OCI-LY7 (cell line): ENCODE results near the gene ZNF705A. TPM values are rescaled to one million over a fixed set of nuclear protein-coding genes. Genes with fewer than 3 reads are reported as not detected.
"Not testable (repeated sequence)": the region's sequence is repeated elsewhere in the genome, so short reads cannot be mapped to it uniquely, and the experiment has no call there.

Experiments
- BruUV-seq: library from RNA; stranded (reverse); fragments of 400-500 nt; replicated peaks from 2 replicates; lab custom pipeline; 2021; lab: Mats Ljungman, UMichigan
- CTCF ChIA-PET: fragments of 300-600 bp; sonication (Branson Sonifier 250); formaldehyde crosslinking; loops from one replicate; lab custom pipeline; 2022; ENCODE audit warnings: antibody characterized with exemption; ENCODE audit not compliant: unreplicated experiment; lab: Charles Lee
- POLR2A ChIA-PET: fragments of 300-600 bp; sonication (Branson Sonifier 250); formaldehyde crosslinking; loops from one replicate; lab custom pipeline; 2022; ENCODE audit warnings: antibody characterized with exemption; lab: Charles Lee
- DNase-seq: peaks from one replicate; pipeline ENCODE4 v3.0.0-alpha.2; 2015; ENCODE audit warnings: low spot score
- H2AFZ ChIP-seq: fragments of 200-600 bp; sonication (generic), shearing (Covaris generic); 2 replicates; pipeline ENCODE4 v1.6.1; 2014; ENCODE audit warnings: mild to moderate bottlenecking, antibody characterized with exemption, low read length, moderate library complexity
- H3K27ac ChIP-seq: fragments of 200-600 bp; sonication (generic); 2 replicates; pipeline ENCODE4 v1.5.1; 2014; ENCODE audit warnings: mixed run types, low read depth, mild to moderate bottlenecking, moderate library complexity, low read length, inconsistent platforms; ENCODE audit not compliant: poor library complexity, severe bottlenecking
- H3K36me3 ChIP-seq: fragments of 200-600 bp; sonication (generic); 2 replicates; pipeline ENCODE4 v1.6.1; 2014; ENCODE audit warnings: mild to moderate bottlenecking, antibody characterized with exemption, low read length, moderate library complexity, mixed read lengths; ENCODE audit not compliant: insufficient read depth
- H3K4me1 ChIP-seq: fragments of 200-600 bp; sonication (generic); 2 replicates; pipeline ENCODE4 v1.5.1; 2014; ENCODE audit warnings: mild to moderate bottlenecking, low read length; ENCODE audit not compliant: insufficient read depth, poor library complexity, severe bottlenecking
- H3K4me2 ChIP-seq: fragments of 200-600 bp; sonication (generic); 2 replicates; pipeline ENCODE4 v1.6.1; 2014; ENCODE audit warnings: mild to moderate bottlenecking, low read length
- H3K4me3 ChIP-seq: fragments of 200-600 bp; sonication (generic); 2 replicates; pipeline ENCODE4 v1.5.1; 2014; ENCODE audit warnings: mild to moderate bottlenecking, low read depth, low read length; ENCODE audit not compliant: poor library complexity, severe bottlenecking
- H3K79me2 ChIP-seq: fragments of 200-600 bp; sonication (generic); 2 replicates; pipeline ENCODE4 v1.6.1; 2016; ENCODE audit warnings: low read depth, mild to moderate bottlenecking, low read length, moderate library complexity, mixed read lengths; ENCODE audit not compliant: insufficient read depth
- H3K9me2 ChIP-seq: fragments of 200-600 bp; sonication (generic); 2 replicates; pipeline ENCODE4 v1.6.1; 2016; ENCODE audit warnings: mild to moderate bottlenecking, low read length, mixed read lengths; ENCODE audit not compliant: insufficient read depth
- H3K9me3 ChIP-seq: fragments of 200-600 bp; sonication (generic); 2 replicates; pipeline ENCODE4 v1.6.1; 2014; ENCODE audit warnings: mild to moderate bottlenecking, mixed run types, low read length, mixed read lengths
- H4K20me1 ChIP-seq: fragments of 200-600 bp; sonication (generic); 2 replicates; pipeline ENCODE4 v1.6.1; 2014; ENCODE audit warnings: mild to moderate bottlenecking, antibody characterized with exemption, low read length, moderate library complexity, mixed read lengths; ENCODE audit not compliant: insufficient read depth
- CTCF ChIP-seq: fragments of 200-600 bp; sonication (generic); conservative IDR thresholded peaks from 2 replicates; pipeline ENCODE4 v1.5.1; 2014; ENCODE audit warnings: mild to moderate bottlenecking, antibody characterized with exemption, low read length, moderate library complexity, mixed read lengths
- EZH2phosphoT487 ChIP-seq: fragments of 200-600 bp; sonication (generic); IDR thresholded peaks from 2 replicates; pipeline ENCODE4 v1.6.1; 2018; ENCODE audit warnings: low read depth, borderline replicate concordance, mild to moderate bottlenecking, mixed run types, antibody characterized with exemption, low read length, moderate library complexity, mixed read lengths
- intact Hi-C: fragments of 100-400 bp; cut with micrococcal nuclease; formaldehyde crosslinking; loops from one replicate; pipeline ENCODE4 v1.10.0; 2022; ENCODE audit not compliant: unreplicated experiment
- total RNA-seq, 2 experiments: library from RNA; depleted of rRNA in 1 of 2; stranded (reverse); fragments of >200 nt in 1 of 2; shearing (Covaris generic) in 1 of 2; gene quantifications; 2 replicates each; pipeline ENCODE4 v1.2.3, GENCODE V29; 2014 to 2022

The ZNF705A gene
- total RNA-seq, 2 experiments from 2014 or later = not detected

GRCh38 chr12:8154526-8154925 lies 2.3 kb upstream of the ZNF705A start:
- no TSS peak for BruUV-seq

GRCh38 chr12:8156416-8156815 lies 399 bp upstream of the ZNF705A start:
- DNase-seq = no peak
- Histone ChIP-seq H3K4me1 (no peaks in the 10 kb centered on the region), H3K4me2 (no peak overlapping the region), H3K27ac (no peak overlapping the region), H3K9me3 (no peaks in the 10 kb centered on the region), H3K9me2 (no peaks in the 10 kb centered on the region), H3K36me3 (no peaks in the 10 kb centered on the region), H3K79me2 (no peaks in the 10 kb centered on the region), H4K20me1 (no peaks in the 10 kb centered on the region), H2AFZ (no peak overlapping the region), H3K4me3 (no peak overlapping the region)
- intact Hi-C loops = no loop called here
- no peak for TF ChIP-seq CTCF
- TF ChIP-seq EZH2phosphoT487 = no peak
- POLR2A ChIA-PET = interaction anchor here (0.6 kb wide), 1 partner anchor 892 kb away, joined by 3 read pairs; no protein-coding TSS in a partner anchor
- CTCF ChIA-PET = no interaction called here
- no TSS peak for BruUV-seq

More at GRCh38 chr12:8154526-8154925, 2.3 kb upstream of the ZNF705A start:
- CTCF ChIA-PET = no interaction called here
- Histone ChIP-seq H3K9me3 (no peaks in the 10 kb centered on the region), H3K79me2 (no peaks in the 10 kb centered on the region), H3K4me3 (no peak overlapping the region), H4K20me1 (no peaks in the 10 kb centered on the region), H3K4me1 (no peaks in the 10 kb centered on the region), H3K27ac (no peak overlapping the region), H3K4me2 (no peak overlapping the region), H3K9me2 (no peaks in the 10 kb centered on the region), H2AFZ (no peak overlapping the region), H3K36me3 (no peaks in the 10 kb centered on the region)
- POLR2A ChIA-PET = interaction anchor here (1.1 kb wide), 1 partner anchor 72 kb away, joined by 4 read pairs; no protein-coding TSS in a partner anchor
- no peak for DNase-seq
- intact Hi-C loops = no loop called here
- TF ChIP-seq EZH2phosphoT487 = no peak
- TF ChIP-seq CTCF = no peak

GRCh38 chr12:8157484-8158198 lies 826 bp downstream of the ZNF705A start:
- no TSS peak for BruUV-seq
- H4K20me1 ChIP-seq = no peaks in the 10 kb centered on the region
- no peaks in the 10 kb centered on the region for H3K9me3 ChIP-seq
- intact Hi-C loops = no loop called here
- H3K36me3 ChIP-seq = no peaks in the 10 kb centered on the region
- TF ChIP-seq CTCF (no peak), EZH2phosphoT487 (no peak)
- no peaks in the 10 kb centered on the region for H3K4me1 ChIP-seq
- ChIA-PET CTCF (no interaction called here), POLR2A (interaction anchor here (0.6 kb wide), 1 partner anchor 20 kb away, joined by 3 read pairs; no protein-coding TSS in a partner anchor)
- H3K4me2 ChIP-seq = no peak overlapping the region
- no peak overlapping the region for H2AFZ ChIP-seq
- H3K27ac ChIP-seq = no peak overlapping the region
- no peaks in the 10 kb centered on the region for H3K79me2 ChIP-seq
- no peak for DNase-seq
- no peaks in the 10 kb centered on the region for H3K9me2 ChIP-seq
- H3K4me3 ChIP-seq = no peak overlapping the region

- H3K36me3 ChIP-seq, H3K9me2 ChIP-seq, intact Hi-C loops, H3K4me3 ChIP-seq, DNase-seq, H4K20me1 ChIP-seq, H2AFZ ChIP-seq, H3K79me2 ChIP-seq, H3K4me2 ChIP-seq, H3K9me3 ChIP-seq, BruUV-seq, H3K27ac ChIP-seq, POLR2A ChIA-PET, H3K4me1 ChIP-seq, CTCF ChIA-PET: not testable (repeated sequence)
Observed at GRCh38 chr12:8172911-8173310, 16.1 kb downstream of the ZNF705A start.
